NCI-H146 (cell line): Measurements from ENCODE around the gene DENND1C.
"Not testable (repeated sequence)": the region's sequence is repeated elsewhere in the genome, so short reads cannot be mapped to it uniquely, and the experiment has no call there.

ENCODE experiments used
- DNase-seq: peaks from one replicate; lab custom pipeline; 2025; lab: John Stamatoyannopoulos, UW

DENND1C gene

DNA sequence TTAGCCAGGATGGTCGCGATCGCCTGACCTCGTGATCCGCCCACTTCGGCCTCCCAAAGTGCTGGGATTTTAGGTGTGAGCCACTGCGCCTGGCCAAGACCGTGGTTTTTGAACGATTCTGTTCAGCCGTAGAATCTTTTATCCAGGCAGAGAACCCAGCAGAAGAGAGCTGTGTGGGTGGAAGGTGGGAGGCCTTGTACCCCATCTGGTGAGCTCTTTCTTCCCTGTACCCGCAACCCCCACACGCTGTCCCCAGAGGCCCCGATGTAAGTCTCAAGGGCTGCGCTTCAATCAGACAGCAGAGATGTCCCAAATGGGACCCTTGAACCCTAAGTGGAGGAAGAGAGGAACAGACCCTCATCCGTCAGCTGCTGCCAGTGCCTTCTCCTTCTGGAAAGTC is 25.7 kb downstream of the DENND1C start:
- no peak for DNase-seq

DNA sequence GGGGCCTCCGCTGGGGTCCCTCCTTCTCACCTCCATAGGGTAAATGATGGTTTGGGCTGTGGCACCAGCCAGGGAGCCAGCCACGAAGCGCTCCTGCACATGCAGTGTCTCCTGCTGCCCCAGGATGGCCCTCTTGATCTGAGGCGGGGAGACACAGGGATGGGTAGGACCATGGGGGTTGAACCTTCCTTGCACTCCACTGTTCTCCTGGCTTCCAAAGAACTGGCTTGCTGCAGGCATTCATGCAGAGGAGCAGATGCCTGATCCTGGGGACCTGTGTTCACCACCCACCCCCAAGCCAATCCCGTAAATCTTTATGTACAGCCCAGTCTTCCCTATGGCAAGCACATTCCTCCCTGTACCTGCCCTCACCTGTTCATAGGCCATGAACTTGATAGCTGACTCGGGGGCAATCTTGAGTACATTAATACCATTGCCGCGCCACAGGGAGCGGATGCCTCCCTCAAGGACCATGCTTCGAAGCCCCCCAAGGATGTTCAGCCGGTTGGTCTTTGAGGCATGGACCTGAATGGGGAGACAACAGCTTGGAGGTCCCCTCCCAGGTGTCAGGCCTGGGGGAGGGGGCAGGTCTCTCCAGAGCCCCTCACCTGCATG is 27.5 kb downstream of the DENND1C start:
- no peak for DNase-seq

DNA sequence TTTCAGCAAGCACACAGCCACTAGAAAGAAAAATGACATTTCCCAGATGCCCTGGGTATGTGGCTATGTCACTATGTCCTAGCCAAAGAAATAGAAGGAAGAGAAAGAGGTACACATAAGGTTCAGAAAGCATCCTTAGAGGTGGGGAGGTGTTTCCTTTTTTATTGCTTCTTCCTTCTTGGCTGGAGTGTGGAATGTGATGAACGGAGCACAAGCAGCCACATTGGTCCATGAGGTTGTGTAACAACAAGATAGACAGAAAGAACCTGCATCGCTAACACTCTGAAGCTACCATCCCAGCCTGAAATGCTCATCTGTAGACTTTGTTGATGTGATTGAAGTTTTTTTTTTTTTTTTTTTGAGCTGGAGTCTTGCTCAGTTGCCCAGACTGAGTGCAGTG is 28.7 kb downstream of the DENND1C start:
- no peak for DNase-seq

DNA sequence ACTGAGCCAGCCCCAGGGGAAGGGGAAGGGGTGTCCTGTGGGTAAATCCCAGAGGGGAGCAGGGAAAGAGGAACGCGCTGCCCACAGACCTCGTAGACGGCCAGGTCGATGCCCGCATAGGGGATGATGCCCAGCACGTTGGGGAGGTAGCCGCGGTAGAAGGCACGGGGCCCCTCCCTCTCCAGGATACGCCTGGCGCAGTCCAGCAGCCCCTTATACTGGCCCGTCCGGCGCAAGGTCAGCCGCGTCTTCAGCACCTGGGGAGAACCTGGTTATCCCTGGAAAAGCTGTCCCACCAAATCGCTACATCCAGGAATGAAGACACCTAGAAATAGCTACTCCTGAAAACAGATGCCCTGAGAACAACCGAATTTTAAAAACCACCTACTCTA is 29.4 kb downstream of the DENND1C start:
- DNase-seq, result no peak

DNA sequence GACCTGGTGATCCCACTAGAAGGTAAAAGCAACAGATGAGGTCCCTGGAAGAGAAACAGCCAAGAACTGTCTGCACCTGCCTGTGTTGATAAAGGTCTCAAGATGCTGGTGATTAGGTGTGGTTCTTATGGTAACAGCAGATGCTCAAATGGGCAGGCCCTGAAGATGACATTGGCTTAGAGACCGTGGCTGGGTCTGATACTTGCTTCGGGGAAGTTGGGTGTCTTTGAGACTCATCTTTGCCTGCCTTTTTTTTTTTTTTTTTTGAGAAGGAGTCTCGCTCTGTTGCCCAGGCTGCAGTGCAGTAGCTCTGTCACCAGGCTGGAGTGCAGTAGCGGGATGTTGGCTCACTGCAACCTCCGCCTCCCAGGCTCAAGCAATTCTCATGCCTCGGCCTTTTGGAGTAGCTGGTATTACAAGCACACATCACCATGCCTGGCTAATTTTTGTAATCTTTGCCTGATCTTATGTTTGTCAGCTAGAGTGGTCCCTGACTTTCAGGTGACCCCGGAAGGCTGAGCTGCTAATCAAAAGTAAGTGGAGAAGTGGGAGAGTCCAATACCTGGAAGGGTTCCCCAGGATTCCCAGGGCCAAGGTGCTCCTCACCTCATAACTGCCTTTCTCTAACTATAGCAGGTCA is 29.9 kb downstream of the DENND1C start:
- DNase-seq, result no peak

DNA sequence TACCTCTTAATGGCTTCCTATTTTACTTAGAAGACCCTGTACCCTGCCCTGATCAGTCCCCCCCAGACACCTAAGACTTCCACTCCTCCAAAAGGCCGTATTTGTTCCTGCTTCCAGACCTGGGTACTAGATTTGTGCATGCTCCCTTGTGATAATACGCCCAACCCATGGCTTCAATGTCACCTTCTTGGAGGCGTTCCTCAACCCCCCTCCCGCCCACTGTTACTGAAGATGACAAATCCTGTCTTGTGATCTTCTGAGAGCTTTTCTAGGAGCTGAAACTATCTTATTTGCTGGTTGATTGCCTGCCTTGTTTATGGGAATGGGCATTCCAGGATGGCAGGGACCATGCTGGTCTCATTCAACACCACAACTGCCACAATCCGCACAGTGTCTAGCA is 31.4 kb downstream of the DENND1C start:
- no peak for DNase-seq

DNA sequence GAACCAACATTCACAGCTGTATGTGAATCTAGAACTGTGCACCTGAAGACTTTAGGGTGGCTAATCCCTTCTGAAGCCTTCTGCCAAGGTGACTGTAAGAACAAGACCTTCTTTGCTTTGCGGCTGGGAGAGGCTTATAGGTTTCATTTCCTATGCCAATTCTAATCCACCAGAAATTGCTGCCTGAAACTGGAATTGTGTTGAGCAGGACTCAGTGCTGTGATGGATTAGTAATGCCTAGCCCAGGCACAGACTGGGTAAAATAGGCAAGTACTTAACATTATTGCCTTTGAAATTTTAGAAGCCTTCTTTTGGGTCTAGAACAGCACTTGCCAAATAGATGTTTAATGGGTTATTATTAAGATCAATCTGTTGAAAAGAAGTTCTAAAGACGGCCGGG is 33.5 kb downstream of the DENND1C start:
- DNase-seq, result no peak

DNA sequence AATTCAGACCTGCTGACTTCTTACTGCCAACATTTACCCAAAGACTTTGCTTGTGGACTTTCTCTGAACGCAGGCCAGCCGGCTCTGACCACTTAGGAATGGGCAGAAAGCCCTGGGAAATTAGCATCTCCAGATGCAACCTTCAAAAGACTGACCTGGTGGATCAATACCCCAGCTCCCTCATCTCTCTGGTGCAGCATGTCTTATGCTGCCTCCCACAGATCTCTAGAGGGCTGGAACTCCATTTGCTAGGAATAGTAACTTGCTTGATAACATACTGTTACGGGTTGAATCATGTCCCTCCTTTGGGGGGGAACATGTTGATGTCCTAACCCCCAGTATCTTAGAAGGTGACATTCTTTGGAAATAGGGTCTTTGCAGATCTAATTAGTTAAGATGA is 35.1 kb downstream of the DENND1C start:
- DNase-seq, result no peak

DNA sequence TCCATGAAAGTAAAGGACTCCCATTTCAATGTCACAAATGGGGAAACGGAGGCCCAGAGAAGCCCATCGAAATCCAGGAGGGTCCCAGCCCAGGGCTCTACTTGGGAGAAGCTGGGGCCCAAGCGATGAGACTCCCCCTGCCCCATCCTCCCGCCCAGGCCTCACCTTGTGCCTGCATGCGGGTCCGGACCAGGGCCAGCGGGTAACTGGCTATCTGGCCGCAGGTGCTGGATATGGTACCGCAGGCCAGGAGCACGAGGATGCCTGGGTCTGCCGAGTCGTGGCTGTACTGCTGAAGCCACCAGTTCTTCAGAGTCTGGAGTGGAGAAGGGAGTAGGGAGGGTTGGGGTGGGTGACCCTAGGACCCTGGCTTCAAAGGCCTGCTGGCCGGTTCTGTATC is 37.6 kb downstream of the DENND1C start:
- no peak for DNase-seq

DNA sequence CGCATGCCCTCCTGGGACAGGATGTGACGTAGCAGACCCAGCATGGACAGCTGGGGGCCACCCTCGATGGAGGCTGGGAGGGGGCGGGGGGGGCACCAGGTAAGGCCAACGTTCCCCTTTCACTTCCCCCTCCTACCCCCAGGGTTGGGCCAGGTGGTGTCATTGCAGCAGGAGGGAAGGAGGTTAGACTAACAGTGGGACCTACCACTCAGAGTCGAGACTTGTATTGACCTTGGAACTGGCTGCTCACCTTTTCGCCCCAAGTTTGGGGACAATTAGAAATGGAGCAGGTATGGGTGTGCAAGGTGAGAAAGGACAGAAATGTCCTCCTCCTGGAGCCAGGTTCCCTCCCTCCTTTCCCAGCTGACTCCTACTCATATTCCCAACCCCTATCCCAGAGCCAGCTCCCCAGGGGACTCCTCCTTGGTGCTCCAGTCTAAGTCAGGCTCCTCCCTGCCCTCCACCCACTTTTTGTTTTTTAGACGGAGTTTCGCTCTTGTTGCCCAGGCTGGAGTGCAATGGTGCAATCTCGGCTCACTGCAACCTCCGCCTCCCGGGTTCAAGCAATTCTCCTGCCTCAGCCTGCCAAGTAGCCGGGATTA is 39.4 kb downstream of the DENND1C start:
- no peak for DNase-seq

DNA sequence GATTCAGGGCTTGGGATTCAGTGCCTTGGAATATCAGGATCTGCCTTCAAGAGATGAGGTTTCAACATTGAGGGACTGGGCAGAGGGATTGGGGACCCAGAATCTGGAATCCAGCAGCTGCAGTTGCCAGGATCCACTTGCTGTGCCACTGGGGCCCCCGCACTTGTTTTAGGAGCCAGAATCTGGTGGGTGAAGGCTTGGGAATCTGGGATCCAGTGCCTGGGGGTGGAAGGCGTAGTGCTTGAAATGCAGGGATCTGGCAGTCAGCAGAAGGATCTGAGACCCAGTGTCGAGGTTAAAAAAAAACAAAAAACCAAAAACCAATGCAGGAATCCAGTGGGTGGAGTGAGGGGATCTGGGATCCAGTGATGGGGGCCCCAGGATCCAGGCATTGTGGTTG is 40.7 kb downstream of the DENND1C start:
- no peak for DNase-seq

DNA sequence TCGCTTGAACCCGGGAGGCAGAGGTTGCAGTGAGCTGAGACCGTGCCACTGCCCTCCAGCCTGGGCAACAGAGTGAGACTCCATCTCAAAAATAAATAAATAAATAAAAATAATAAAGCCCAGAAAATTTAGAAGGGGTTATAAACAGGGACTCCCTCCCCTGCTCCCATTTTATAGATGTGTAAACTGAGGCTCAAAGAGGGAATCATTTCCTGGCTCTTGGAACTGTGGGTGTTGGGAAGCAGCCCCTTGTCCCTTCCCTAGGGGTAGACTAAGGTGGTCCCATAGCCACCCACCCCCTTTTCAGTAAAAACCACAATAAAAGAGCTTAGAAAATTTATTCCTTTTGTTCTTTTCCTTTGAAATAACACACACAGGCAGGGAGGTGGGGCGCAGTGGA is 41.8 kb downstream of the DENND1C start:
- no peak for DNase-seq

DNA sequence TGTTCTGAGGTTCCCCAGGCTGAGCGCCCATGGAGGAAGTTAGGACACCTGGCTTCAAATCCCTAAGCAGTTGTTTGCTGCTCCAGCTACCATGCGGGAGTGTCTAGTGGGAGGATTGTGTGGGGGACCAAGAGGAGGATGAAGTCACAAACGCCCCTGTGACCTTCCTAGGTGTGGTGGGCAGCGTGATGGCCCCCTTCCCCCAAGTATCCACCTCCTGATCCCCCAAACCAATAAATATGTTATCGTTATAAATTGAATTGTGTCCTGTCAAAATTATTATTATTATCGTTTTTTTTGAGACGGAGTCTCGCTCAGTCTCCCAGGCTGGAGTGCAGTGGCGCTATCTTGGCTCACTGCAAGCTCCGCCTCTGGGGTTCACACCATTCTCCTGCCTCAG is 47.9 kb downstream of the DENND1C start, which contains the start of gene SLC25A41:
SLC25A41 (minus strand) TSS at position 101 of the 400 bp plus-strand sequence; CDS start at position 31, 70 bp downstream.
- no peak for DNase-seq

DNA sequence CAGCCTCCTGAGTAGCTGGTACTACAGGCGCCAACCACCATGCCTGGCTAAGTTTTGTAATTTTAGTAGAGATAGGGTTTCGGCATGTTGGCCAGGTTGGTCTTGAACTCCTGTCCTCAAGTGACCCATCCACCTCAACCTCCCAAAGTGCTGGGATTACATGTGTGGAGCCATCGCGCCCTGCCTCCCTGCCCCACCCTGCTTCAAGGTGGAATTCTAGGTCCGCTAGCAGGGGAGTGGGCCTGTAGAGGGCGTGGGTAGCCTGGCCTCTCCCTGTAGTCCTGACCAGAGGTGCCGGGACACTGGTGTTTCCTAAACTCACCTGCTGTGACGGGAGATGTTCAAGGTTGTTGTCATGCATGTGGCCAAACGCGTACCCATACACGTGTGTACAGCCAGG is 48.4 kb downstream of the DENND1C start:
- no peak for DNase-seq

DNA sequence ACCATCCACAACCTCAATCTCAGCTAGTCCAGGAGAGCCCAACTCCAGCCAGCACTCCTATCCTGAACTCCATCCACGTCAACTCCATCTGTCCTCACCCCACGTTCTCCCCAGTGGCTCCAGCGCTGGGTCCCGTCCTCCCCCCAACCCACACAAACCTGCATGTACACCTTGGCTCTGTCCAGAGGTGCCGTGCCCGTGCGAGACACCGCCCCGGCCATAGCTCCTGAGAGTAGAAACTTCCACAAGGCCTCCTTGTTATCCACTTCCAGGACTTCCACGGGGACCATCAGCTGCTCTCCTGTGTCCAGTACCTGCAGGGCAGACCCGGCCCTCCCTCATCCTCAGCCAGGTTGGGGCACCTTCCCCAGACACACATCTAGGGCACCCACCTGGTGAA is 49.7 kb downstream of the DENND1C start:
- no peak for DNase-seq

DNA sequence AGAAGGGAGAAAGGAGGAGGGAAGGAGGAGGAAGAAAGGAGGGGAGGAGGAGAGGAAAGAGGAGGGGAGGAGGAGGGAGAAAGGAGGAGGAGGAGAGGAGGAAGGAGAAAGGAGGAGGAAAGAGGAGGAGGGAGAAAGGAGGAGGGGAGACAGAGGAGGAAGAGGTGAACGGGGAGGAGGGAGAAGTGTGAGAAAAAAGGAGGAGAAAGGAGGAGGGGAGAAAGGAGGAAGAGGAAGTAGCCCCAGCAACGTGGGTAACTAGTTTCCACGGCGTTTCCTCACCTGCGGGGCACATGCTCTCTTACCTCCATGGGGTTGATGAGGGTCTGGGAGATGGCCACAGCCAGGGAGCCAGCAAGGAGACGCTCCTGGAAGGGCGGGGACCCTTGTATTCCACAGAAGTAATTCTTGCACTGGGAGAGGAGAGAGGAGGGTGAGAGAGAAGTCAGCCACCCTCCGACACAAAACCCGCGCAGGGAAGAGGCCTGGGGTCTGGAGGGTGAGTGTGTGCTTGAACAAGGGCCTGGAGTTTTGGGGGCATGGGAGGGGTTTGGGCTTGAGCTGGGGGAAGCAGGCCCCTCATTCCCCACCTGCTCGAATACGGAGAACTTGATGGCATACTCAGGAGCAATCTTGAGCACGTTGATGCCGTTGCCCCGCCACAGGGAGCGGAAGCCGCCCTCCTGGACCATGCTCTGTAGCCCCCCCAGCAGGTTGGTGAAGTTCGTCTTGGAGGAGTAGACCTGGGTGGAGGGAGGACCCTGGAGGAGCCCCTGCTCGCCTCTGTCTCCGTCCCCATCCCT is 52.0 kb downstream of the DENND1C start:
- no peak for DNase-seq

DNA sequence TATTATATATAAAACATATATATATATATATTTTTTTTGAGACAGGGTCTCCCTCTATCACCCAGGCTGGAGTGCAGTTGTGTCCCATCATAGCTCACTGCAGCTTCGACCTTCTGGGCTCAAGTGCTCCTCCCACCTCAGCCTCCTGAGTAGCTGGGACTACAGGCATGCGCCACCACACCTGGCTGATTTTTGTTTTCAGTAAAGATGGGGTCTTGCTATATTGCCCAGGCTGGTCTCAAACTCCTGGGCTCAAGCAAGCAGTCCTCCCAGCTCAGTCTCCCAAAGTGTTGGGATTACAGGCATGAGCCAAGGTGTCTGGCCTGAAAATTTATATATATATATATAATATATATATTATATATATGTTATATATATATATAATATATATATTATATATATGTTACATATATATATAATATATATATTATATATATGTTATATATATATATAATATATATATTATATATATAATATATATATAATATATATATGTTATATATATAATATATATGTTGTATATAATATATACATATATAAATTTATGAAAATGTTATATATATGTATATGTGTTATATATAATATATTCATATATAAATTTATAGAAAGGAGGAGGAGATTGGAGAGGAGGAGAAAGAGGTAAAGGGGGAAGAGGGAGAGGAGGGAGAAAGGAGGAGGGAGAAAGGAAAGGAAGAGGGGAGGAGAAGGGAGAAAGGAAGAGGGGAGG is 52.7 kb downstream of the DENND1C start:
- DNase-seq, result not testable (repeated sequence)

DNA sequence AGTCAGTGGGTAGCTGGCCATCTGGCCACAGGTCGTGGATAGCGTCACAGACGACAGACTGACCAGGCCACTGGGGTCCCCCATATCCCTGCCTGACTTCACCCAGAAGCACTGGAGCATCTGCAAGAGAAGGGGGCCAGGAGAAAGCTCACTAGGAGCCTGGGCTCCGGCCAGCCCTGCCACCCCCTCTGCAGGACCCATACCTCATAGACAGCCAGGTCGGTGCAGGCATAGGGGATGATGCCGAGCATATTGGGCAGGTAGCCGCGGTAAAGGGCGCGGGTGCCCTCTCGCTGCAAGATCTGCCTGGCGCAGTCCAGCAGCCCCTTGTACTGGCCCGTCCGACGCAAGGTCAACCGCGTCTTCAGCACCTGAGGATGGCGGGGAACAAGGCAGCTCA is 54.5 kb downstream of the DENND1C start:
- DNase-seq, result no peak

DNA sequence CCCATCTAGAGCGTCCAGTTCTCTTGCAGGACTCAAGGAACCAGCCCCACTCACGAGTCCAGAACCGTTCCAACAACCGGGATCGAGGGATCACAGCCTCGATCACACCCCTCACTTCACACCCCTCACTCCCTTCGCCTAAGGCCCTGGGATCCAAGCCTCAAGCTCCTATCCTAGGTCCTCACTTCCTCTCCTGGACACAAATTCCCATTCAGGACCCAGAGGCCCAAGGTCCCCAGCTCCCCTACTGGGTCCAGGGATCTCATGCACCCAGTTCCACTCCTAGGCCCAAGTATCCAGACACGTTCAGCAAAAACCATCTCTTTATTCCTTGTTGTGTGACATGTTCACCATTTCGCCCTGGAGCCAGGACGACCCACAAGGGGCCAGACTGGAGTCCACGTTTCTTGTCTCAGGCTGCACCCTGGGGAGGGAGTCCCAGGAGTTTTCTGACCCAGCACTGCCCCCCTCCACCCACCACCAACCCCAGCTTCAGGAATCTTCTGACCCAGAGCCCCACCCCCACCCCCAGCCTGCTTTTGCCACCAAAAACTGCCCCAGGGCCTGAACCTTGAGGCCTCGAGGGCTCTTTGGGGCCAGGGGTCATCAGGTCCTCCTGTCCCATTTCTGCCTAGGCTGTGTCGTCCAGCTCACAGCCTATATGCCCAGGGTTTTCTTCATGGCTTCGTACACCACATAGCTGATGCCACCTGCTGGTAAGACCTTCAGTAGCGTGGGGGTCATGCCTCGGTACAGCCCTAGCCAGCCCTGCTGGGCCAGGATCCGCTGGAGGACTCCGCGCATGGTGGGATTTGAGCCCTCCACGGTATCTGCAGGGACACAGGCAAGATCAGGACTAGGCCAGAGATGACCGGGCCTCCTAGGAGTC is 55.6 kb downstream of the DENND1C start:
- no peak for DNase-seq

DNA sequence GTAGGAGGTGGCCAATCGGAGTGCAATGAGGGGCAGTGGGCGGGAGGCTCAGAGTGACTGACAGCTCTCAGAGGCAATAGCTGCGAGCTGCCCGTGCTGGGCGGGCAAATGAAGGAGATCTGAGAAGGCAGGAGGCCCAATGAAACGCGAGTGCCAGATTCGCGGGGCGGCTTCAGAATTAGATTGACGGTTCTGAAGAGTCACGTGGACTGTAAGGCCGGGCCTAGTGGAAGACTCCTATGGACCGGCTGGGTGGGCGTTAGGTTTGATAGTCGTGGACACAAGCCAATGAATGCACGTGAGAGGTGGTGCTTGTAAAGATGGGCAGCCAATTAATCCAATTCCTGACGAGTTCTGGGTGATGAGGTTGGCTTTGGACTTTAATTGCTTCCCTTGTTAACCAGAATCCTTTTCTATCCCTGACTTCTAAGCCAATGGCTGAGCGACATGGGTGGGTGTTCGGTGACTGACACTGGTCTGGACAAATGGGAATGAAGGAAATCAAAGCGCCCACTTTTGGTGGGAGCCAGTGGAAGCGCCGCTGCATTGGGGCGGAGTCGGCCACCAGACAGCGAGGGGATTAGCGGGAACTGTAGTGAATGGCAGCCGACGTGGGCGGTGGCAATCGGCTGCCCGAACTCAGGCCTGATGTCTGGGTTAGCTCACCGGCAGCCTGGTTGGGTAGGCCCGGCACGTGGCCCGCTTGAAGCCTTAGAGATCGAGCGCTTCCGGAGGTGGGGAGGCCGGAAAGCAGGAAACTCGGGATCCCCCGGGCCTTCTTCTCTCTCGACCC is 56.5 kb downstream of the DENND1C start:
- peak; percentile 99 for DNase-seq
